ENCODE measurements around the gene ENPP1.
"Not testable (repeated sequence)": the region's sequence is repeated elsewhere in the genome, so short reads cannot be mapped to it uniquely, and the experiment has no call there.

ENPP1 gene

DNA sequence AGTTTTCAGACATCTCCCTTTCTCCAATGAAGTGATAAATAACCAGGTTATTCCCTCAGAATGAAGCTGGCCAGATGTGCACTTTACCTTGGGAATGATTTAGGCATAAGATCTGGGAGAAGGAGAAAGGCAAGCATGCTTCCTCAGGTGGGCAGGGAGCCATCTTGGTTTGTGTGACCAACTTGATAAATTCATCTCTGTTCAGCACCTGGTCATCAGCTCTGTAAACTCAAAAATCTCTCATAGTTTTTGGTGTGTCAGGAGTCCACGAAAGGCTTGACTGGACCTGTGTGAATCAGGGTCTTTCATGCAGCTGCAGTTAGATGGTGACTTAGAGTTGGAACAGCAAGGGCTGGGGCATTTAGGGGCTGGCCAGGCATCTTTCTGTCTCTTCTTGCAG lies 24.5 kb downstream of the ENPP1 start:
- DNase-seq = no peak

DNA sequence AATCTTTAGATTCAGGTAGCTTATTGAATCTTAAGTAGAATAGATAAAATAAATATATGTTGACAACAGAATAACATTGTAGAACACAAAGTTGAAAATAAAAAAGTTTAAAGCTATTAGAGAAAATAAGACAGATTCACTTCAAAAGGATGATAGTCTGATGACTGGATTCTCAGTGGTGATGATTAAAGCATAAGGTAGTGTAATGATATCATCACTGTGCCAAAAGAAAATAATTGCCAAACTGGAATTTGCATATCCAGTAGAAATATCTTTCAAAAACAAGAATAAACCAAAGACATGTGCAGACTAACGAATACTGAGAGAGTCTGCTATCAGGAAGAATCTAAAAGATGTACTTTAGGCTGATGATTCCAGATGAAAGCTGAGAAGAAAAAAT lies 30.2 kb downstream of the ENPP1 start:
- DNase-seq = no peak

DNA sequence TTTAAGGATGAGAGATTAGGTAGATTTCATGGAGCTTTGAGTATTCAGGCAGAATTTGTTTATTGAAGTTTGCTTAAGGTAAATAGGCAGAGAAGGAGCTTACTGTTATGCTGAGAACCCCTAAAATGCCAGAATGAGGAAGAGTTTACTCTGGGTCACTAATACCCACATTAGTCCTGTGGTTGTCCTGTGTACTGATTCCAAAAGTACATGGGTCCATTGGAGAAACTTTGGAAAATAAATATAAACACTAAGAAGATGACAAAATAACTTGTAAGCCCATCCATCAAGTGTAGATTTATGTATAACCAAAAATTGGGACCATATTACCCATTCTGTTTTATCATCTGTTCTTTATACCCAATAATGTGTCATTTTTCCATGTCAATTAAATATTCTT lies 31.6 kb downstream of the ENPP1 start:
- DNase-seq = no peak

DNA sequence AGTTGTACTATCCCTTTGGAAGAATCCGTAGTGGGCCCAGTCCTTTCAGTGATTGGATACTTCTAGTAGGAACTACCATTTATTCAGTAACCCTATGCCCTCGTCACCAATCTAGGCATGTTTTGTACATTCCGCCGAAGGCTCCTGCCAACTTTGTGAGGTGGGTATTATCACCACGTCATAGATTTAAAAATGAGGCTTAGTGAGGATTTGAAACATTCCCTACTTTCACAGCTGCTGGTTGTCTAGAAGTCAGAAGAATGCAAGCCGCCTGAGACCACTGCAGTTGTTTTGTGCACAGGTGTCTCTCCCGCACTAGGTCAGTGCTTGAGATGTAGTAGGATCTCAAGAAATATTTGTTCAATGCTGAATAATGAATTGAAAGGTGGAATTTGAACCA lies 32.6 kb downstream of the ENPP1 start:
- DNase-seq = no peak

DNA sequence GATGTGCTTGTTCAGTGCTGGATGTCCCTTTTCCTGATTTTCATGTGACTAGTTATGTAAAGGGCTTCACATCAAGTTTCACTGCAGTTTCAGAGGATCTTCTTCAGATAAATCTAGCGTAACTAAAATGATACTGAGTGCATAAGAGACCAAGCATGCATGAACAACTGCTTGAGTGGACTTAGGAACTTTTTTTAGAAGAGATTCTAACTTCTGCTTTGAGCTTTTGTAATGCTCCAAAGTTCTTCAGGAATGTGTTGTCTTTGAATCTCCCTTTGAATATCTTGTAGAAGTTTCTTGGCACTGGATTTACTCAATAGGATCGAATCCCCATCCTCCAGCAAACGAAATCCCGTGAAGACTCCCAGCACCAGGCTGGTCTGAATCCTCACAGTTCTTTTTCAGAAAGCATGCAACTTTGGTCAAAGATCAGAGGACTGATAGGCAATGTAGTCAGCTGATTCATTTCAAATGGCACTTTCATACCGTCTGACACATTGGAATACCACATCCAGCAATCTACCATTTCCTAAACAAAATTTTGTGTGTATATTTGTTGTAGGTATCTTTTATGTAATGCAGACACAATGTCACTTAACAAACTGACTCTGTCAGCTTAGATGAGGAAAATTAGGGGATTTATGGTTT lies 33.2 kb downstream of the ENPP1 start:
- DNase-seq = no peak

- no peak for DNase-seq
Observed at GRCh38 chr6:131843768-131844167, 35.9 kb downstream of the ENPP1 start.

DNA sequence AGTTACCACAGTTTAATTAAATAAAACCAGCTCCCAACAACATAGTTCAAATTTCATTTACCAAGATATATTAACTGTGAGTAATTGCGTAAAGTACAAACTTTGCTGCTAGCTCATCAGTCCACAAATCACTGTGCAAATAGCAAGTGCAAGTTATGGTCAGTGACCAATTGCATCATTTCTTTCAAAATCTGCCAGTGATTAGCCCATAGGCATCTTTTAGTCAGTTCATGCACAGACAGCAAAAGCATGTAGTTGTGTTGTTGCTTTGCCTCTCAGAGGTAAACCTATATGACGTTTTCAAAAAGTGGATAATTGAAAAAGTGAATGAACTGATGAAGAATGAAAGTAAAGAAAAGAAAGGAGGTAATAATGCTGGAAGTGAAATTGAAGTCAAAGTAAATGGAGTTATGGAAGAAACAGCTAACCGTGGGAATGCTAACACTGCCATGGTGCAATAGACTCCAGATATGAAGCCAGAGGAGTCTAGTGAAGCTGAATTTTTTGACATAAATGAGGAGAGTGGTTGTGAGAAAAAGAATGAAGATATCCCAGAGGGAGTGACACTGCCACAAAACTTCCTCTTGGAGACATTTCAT lies 36.5 kb downstream of the ENPP1 start:
- DNase-seq = no peak

GRCh38 chr6:131846023-131846663 lies 38.3 kb downstream of the ENPP1 start:
- no peak for DNase-seq

DNA sequence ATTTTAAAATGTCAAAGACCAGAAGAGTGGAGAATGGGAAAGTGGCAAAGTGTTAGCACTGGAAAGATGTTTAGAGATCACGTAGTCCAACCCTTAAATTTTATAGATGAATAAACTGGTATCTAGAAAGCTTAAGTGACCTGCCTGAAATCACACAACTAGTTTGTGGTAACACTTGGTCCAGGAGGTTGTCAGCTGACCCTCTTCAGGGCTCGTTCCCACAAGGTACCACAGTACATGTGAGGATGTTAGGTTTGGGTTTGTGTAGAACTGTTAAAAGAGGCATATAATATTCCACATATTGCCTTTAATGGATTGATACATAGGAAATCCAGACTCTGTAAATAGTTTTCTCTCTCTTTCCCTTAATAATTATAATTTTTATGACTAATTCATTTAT lies 39.1 kb downstream of the ENPP1 start:
- DNase-seq = no peak

GRCh38 chr6:131849799-131850198 lies 42.0 kb downstream of the ENPP1 start:
- DNase-seq = no peak

GRCh38 chr6:131851049-131851769 lies 43.4 kb downstream of the ENPP1 start:
- no peak for DNase-seq

GRCh38 chr6:131852200-131852599 lies 44.4 kb downstream of the ENPP1 start:
- DNase-seq = no peak

- no peak for DNase-seq
Observed at GRCh38 chr6:131854803-131855202, 47.0 kb downstream of the ENPP1 start.

- no peak for DNase-seq
Observed at GRCh38 chr6:131858765-131859415, 51.1 kb downstream of the ENPP1 start.

GRCh38 chr6:131859658-131860057 lies 51.8 kb downstream of the ENPP1 start:
- DNase-seq = not testable (repeated sequence)

GRCh38 chr6:131861381-131861780 lies 53.6 kb downstream of the ENPP1 start:
- no peak for DNase-seq

DNA sequence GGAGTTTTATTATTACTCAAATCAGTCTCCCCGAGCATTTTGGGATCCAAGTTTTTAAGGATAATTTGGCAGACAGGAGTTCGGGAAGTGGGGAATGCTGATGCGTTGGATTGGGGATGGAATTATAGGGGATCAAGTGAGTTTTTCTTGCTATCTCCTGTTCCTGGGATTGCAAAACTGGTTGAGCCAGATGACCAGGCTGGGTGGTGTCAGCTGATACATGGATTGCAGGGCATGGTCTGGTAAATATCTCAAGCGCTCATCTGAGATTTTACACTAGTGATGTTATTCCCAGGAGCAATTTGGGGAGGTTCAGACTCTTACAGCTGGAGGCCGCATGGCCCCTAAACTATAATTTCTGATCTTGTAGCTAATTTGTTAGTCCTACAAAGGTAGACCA lies 54.7 kb downstream of the ENPP1 start:
- DNase-seq = no peak

DNA sequence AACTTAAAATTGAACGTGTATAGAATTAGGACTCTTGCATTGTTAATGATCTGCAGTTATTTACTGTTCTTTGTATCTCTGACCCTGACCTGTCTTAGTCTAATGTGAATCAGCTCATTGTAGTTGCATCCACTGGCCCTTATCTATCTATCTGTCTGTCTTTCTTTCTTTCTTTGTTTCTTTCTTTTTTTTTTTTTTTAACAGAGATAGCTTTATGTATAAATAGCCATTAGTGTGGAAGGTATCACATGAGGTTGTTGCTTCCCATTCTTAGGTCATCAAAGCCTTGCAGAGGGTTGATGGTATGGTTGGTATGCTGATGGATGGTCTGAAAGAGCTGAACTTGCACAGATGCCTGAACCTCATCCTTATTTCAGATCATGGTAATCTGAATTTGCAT lies 59.9 kb downstream of the ENPP1 start:
- no peak for DNase-seq

DNA sequence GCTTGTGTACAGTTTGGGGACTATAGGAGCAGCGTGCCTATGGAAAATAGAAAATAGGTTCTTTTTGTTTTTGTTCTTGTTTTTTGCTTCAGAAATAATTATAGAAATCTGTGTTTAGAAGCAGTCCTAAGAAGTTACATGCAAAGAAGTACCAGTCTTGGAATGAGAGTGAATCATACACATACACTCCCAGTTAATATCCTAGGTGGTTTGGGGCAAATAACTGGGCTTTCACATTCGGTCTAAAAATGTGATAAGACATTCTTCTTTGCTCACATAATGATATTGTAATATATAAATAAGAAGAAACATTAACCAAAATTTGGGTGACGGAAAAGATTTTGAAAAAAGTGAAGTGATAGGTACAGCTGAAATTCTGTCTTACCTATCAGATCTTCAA lies 61.0 kb downstream of the ENPP1 start:
- DNase-seq = no peak

GRCh38 chr6:131875647-131876046 lies 67.8 kb downstream of the ENPP1 start:
- DNase-seq = no peak

DNA sequence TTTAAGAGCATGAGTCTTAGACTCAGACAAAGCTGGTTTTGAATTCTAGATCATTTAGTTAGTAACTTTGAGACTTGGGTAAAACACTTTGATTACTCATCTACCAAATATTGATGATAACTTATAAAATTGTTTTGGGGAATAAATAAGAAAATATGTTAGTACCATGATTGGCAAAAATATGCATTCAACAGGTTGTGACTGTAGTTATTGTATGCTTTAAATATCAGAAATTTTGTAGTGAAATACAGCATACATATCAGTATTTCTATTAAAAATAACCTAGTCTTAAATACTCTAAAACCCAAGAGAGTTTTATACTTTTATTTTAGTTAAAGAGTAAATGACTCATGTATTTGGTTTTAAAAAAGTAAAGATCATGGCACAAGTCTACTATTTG lies 68.7 kb downstream of the ENPP1 start:
- DNase-seq = no peak

GRCh38 chr6:131877999-131878789 lies 70.4 kb downstream of the ENPP1 start:
- DNase-seq = no peak

DNA sequence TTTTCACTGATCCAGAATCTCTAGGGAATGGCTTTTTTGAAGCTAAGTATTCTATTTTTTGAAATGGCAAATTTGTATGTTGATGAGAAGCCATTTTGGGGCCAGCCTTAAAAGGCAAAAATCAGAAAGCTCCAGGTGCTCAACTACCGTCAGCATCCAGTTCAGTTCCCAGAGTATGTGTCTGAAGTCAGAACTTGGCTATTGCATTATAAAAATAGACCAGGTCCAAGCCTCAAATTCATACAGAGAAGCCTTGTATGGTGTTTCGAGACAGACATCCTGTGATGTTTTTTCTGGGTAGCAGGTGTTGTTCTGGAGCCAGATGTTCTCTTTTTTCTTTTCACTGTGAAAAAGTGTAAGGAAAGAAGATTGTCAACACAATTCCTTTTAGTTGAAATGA lies 75.2 kb downstream of the ENPP1 start:
- DNase-seq = no peak

Measured in CD4-positive, alpha-beta T cell treated with Interleukin-4 for 4 hours (primary cell).